ENCODE results near the gene ATXN7L2.

ATXN7L2 gene

DNA sequence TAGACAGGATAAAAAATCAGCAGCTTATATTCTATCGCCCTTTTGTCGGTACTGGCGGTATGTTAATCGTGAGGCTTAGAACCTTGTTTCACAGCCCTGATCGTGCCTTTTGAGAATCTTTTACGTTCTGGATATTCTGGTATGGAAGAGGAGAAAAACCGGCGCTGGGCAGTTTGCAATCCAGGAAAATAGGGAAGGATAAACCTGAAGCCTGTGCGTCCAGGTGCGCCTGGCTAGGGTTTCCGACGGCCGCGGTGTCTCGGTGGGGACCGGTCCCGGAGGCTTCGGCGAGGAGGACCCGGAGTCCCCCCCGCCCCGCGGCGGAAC, 17.6 kb upstream of the ATXN7L2 start:
- no peaks in the 10 kb centered on the region for H3K4me1 ChIP-seq (ENCODE audit: control insufficient read depth, low read length)
- H3K9me2 ChIP-seq (replicated peaks; ENCODE audit: control insufficient read depth, low read length), result no peaks in the 10 kb centered on the region
- no peak overlapping the region for H3K4me2 ChIP-seq (ENCODE audit: low read length)
- no peaks in the 10 kb centered on the region for H3K36me3 ChIP-seq (ENCODE audit: control insufficient read depth, low read length)
- H3F3A ChIP-seq (ENCODE audit: control insufficient read depth, insufficient read depth), result no peaks in the 10 kb centered on the region
- H3K79me2 ChIP-seq (ENCODE audit: control insufficient read depth, low read length), result no peaks in the 10 kb centered on the region
- no peaks in the 10 kb centered on the region for H4K20me1 ChIP-seq (ENCODE audit: control insufficient read depth, insufficient read depth, low read depth, low read length)
- no peaks in the 10 kb centered on the region for H3K9me3 ChIP-seq (ENCODE audit: control insufficient read depth, insufficient read depth, low read length)
- no peak overlapping the region for H3K4me3 ChIP-seq (ENCODE audit: low read length)
- no peak overlapping the region for H3K27ac ChIP-seq (ENCODE audit: low read depth, low read length)
- H3K27me3 ChIP-seq (ENCODE audit: control insufficient read depth, low read length), result peaks cover 28% of the 10 kb centered on the region
- no peak for TF ChIP-seq EZH2phosphoT487 (IDR thresholded peaks at IDR 0.05; ENCODE audit: borderline replicate concordance, low read length)
- TF ChIP-seq, protein P1, sequence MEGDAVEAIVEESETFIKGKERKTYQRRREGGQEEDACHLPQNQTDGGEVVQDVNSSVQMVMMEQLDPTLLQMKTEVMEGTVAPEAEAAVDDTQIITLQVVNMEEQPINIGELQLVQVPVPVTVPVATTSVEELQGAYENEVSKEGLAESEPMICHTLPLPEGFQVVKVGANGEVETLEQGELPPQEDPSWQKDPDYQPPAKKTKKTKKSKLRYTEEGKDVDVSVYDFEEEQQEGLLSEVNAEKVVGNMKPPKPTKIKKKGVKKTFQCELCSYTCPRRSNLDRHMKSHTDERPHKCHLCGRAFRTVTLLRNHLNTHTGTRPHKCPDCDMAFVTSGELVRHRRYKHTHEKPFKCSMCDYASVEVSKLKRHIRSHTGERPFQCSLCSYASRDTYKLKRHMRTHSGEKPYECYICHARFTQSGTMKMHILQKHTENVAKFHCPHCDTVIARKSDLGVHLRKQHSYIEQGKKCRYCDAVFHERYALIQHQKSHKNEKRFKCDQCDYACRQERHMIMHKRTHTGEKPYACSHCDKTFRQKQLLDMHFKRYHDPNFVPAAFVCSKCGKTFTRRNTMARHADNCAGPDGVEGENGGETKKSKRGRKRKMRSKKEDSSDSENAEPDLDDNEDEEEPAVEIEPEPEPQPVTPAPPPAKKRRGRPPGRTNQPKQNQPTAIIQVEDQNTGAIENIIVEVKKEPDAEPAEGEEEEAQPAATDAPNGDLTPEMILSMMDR (IDR thresholded peaks at IDR 0.05; ENCODE audit: low read depth, low read length, poor library complexity, severe bottlenecking), result no peak

DNA sequence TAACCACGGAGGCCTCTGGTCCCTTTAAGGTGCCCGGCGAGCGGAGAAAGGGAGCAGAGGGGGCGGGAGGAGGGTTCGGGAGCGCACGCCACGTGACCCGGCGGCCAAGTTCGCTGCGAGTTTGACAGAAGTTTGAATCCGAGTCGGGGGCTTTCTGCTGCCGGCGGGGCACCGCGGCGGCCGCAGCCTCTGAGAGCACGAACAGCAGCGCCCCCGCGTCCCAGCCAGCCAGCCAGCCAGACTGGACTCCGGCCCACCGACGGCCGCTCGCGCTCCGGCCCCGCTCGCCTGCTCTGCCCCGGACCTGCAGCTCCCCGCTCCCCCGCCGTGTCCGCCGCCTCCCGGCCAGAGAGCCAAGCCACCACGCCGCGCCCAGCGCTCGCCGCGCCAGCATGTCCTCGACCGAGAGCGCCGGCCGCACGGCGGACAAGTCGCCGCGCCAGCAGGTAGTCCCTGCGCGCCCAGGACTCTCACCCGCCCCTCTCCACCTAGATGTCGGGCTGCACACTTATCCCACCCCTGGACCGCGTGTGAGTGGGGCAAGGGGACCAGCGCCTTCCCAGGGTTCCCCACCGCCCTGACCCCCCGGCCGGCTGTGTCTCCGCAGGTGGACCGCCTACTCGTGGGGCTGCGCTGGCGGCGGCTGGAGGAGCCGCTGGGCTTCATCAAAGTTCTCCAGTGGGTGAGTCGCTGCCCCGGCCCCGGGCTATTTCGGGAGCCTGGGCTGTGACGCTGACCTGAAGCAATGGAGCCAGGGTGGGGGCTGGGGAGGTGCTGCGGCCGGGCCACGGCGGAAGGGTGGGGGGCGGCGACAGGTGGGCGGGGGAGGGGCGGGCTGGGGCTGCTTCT, 17.0 kb upstream of the ATXN7L2 start, which contains the start of gene SYPL2:
SYPL2 (plus strand) TSS at position 95 of the 849 bp plus-strand sequence; CDS start at position 393, 298 bp downstream.
- peaks cover 31% of the 10 kb centered on the region for H3K27me3 ChIP-seq (ENCODE audit: control insufficient read depth, low read length)
- H3K4me2 ChIP-seq (ENCODE audit: low read length), result no peak within 1 kb of the TSS
- H3F3A ChIP-seq (ENCODE audit: control insufficient read depth, insufficient read depth), result no peaks in the 10 kb centered on the region
- no peaks in the 10 kb centered on the region for H3K36me3 ChIP-seq (ENCODE audit: control insufficient read depth, low read length)
- H4K20me1 ChIP-seq (ENCODE audit: control insufficient read depth, insufficient read depth, low read depth, low read length), result no peaks in the 10 kb centered on the region
- no peak within 1 kb of the TSS for H3K4me3 ChIP-seq (ENCODE audit: low read length)
- H3K9me2 ChIP-seq (replicated peaks; ENCODE audit: control insufficient read depth, low read length), result no peaks in the 10 kb centered on the region
- H3K9me3 ChIP-seq (ENCODE audit: control insufficient read depth, insufficient read depth, low read length), result no peaks in the 10 kb centered on the region
- TF ChIP-seq, protein P1 (IDR thresholded peaks at IDR 0.05; ENCODE audit: low read depth, low read length, poor library complexity, severe bottlenecking), result no peak
- TF ChIP-seq EZH2phosphoT487 (IDR thresholded peaks at IDR 0.05; ENCODE audit: borderline replicate concordance, low read length), result no peak
- H3K79me2 ChIP-seq (ENCODE audit: control insufficient read depth, low read length), result no peaks in the 10 kb centered on the region
- H3K27ac ChIP-seq (ENCODE audit: low read depth, low read length), result no peak within 1 kb of the TSS
- no peaks in the 10 kb centered on the region for H3K4me1 ChIP-seq (ENCODE audit: control insufficient read depth, low read length)

DNA sequence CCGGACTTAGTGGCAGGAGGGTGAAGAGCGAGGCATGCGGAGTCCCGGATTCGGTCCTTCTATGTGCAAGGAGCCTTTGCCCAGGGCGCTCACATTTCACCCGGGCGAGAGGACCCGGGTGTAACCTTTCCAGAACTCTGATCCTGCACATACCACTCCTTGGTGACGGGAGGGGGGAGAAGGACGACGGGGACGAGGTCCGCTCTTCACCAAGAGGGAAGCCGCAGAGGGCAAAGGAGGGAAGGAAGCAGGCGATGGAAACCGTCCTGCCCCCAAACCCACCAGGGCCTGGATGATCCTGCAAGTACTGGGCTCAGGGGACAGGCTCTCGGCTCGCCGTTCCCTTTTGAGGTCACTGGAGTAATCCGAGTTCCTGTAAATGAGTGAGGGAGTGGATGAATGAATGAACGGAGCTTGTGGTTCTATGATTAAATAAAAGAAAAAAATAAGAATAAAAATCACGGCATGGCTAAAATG, 16.4 kb upstream of the ATXN7L2 start:
- Histone ChIP-seq H3K4me3 (ENCODE audit: low read length) (no peak overlapping the region), H3K9me3 (ENCODE audit: control insufficient read depth, insufficient read depth, low read length) (no peaks in the 10 kb centered on the region), H3K36me3 (ENCODE audit: control insufficient read depth, low read length) (no peaks in the 10 kb centered on the region), H3F3A (ENCODE audit: control insufficient read depth, insufficient read depth) (no peaks in the 10 kb centered on the region), H3K27me3 (ENCODE audit: control insufficient read depth, low read length) (peaks cover 31% of the 10 kb centered on the region), H3K79me2 (ENCODE audit: control insufficient read depth, low read length) (no peaks in the 10 kb centered on the region), H4K20me1 (ENCODE audit: control insufficient read depth, insufficient read depth, low read depth, low read length) (no peaks in the 10 kb centered on the region), H3K9me2 (replicated peaks; ENCODE audit: control insufficient read depth, low read length) (no peaks in the 10 kb centered on the region), H3K4me2 (ENCODE audit: low read length) (no peak overlapping the region), H3K4me1 (ENCODE audit: control insufficient read depth, low read length) (no peaks in the 10 kb centered on the region), H3K27ac (ENCODE audit: low read depth, low read length) (no peak overlapping the region)
- TF ChIP-seq, protein P1 (IDR thresholded peaks at IDR 0.05; ENCODE audit: low read depth, low read length, poor library complexity, severe bottlenecking), result no peak
- TF ChIP-seq EZH2phosphoT487 (IDR thresholded peaks at IDR 0.05; ENCODE audit: borderline replicate concordance, low read length), result no peak

Measured in DOHH2 (cell line).